HG03039 (cell line): Measurements from ENCODE around the gene TSPAN2.

ENCODE experiments used
- ATAC-seq: cut with Tn5 transposase; IDR thresholded peaks from one replicate; pipeline ENCODE4 v1.9.1; 2021; ENCODE audit warnings: mild to moderate bottlenecking, moderate library complexity; ENCODE audit not compliant: unreplicated experiment

TSPAN2 gene

GRCh38 chr1:115114308-115114707, 25.0 kb upstream of the TSPAN2 start:
- ATAC-seq = no peak

GRCh38 chr1:115113766-115114165, 24.5 kb upstream of the TSPAN2 start:
- no peak for ATAC-seq

DNA sequence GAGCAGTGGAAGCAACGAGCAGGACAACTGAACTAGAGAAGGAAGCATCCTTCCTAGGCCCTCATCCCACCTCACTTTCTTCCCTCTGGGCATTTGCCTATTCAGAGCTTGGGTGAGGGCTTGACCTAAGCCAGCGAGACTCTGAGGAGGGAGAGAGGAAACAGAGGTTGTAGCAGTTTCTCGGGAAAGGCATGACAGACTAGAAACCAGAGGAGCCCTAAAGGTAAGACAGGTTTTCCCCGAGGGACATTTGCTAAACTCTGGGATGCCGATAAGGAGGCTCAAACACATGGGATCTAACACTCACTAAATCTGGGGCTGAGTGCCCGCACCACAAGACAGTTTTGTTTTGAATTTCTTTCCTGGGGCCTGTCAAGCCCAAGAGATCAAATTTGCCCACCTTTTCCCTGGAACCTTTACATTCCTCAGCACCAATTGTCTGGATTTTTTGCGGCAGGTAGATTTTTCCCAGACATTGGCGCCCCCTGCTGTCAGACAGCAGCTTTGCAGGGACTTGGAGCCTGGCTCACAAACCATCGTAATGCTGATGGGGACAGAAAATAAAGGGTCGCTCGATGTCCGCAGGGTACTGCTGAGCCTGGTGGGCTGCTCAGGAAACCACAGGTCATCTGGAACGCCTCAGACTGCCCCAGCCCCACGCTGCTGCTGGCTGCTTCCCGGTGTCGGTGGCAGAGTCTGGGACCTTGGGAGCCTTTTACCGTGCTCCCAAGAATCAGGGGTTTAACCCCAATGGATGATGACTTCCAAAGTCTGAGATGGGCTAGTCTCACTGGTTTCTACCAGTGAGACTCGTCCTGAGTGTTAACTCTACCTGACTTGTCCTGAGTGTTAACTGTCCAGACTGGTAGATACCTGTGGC, 23.4 kb upstream of the TSPAN2 start:
- ATAC-seq = no peak

DNA sequence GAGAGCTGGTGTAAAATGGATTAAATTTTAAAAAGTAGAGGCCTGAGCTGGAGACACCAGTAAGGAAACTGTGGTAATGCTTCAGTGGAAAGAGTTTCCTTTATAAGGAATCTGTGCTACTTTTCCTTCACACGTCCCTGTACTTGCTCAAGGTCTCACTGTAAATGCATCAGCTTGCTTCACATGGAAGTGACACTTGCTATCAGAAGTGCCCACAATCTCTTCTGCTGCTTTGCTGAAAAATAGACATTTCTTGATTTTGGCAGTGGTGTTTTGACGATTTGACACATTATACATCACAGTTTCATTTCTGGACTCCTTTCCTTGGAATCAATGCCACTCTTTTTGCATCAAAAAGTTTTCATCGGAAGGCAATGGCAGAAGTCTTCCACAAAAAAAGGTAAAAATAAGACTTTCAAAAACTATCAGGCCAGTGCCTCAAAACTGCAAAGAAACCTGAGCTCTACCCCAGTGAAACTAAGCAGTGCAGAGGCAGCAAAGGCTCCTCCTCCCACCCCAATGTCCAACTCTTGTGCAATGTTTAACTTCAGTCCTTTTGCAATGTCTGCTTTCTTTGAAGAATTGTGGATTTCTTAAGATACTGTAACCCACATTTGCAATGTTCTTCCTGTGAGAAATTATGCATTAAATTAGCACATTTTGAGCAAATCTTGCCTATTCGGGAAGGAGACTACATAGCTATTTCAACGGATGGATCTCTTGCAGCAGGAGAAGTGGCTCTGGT, 18.4 kb upstream of the TSPAN2 start:
- ATAC-seq = no peak

DNA sequence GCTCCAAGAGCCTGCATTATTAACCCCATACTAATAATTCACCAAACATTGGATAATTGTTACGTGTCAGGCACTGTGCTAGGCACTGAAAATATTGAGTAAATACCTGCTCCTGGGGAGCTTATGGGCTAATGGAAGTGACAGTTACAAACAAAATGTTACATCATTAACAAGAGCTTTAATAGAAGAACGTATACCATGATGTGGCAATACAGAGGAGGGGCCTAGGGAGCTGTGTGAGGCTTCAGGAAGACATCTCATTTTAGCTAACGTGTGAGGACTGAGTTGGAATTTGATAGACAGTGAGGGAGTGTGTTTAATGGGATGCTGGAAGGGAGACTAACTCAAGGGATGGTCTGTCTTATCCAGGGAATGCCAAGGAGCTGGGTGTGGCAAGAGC, 16.5 kb upstream of the TSPAN2 start:
- no peak for ATAC-seq

GRCh38 chr1:115099693-115100050, 10.4 kb upstream of the TSPAN2 start:
- no peak for ATAC-seq

GRCh38 chr1:115098979-115099692, 9.8 kb upstream of the TSPAN2 start:
- peak; percentile 80 for ATAC-seq

GRCh38 chr1:115092175-115092574, 2.9 kb upstream of the TSPAN2 start:
- no peak for ATAC-seq

- no peak for ATAC-seq
Measured at GRCh38 chr1:115091572-115091971, 2.3 kb upstream of the TSPAN2 start.

DNA sequence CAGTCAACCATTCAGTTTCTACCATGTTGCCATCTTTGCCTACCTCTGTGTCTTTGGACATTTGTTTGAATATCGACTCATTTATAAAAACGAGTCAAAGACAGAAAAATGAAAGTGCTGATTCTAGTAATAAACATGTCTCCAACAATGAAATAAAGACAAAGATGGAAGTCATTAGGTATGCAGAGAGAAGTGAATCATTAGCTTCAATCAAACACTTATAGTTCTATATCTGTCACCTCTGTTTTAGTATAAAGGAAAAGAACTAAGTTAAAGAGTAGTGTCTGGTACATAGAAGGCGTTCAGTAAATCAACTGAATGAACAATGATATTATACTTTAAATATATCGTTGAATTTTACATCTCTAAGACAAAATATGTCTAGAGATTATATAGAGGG, 1.7 kb upstream of the TSPAN2 start:
- no peak for ATAC-seq

DNA sequence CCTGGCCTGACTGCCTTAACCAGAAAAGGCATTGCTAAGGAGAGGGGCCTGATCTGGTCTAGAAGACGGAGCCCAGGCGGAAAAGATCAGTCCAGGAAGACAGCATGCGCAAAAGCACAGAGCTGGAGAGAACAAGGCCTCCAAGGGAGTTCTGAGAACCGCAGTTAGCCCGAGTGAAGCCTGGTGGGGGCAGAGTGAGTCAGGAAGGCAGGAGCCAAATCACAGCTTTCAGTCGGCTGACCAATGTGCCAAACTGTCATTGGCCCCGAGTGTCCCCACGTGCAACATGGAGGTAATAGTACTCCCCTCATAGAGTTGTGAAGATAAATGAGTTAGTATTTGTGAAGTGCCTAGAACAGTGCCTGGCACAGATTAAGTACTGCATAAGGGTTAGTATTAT, 1.2 kb upstream of the TSPAN2 start:
- no peak for ATAC-seq

DNA sequence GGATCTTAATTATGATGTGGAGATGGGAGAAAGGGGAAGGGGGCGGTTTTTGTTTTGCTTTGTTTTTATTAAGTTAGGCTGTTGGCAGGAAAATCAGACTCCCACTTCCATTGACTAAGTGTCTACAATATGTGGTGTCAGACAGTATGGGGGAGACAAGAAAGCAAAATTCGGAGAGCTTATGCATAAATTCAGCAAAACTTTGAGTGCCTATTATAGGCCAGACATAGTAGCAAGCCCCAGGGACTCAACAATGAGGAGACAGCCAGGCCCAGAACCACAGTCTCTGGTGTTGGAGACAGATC, 835 bp upstream of the TSPAN2 start:
- no peak for ATAC-seq

- no peak for ATAC-seq
Measured at GRCh38 chr1:115088871-115089419, 358 bp downstream of the TSPAN2 start.

- no peak for ATAC-seq
Measured at GRCh38 chr1:115088115-115088778, 1.1 kb downstream of the TSPAN2 start.

- no peak for ATAC-seq
Measured at GRCh38 chr1:115086176-115086830, 3.0 kb downstream of the TSPAN2 start.

- ATAC-seq = no peak
Measured at GRCh38 chr1:115084902-115085511, 4.3 kb downstream of the TSPAN2 start.

DNA sequence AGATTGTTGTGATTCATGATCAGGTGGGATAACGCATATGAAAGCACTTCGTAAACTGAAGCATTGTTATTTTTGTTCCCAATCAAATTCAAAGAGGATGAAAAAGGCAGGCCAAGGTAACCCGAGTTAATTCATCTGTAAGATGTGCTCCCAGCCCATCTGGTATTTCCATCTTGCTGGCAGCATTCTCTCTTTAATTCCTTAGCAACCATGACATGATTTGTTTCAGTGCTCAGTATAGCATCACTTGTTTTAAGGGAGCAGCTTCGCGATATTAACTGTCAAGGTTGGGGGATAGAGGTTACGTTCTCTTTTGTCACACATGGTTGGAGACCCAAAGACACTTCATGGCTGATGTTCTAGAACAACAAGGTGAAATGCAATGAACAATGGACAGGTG, 6.4 kb downstream of the TSPAN2 start:
- no peak for ATAC-seq

GRCh38 chr1:115078708-115079107, 10.6 kb downstream of the TSPAN2 start:
- ATAC-seq = no peak

DNA sequence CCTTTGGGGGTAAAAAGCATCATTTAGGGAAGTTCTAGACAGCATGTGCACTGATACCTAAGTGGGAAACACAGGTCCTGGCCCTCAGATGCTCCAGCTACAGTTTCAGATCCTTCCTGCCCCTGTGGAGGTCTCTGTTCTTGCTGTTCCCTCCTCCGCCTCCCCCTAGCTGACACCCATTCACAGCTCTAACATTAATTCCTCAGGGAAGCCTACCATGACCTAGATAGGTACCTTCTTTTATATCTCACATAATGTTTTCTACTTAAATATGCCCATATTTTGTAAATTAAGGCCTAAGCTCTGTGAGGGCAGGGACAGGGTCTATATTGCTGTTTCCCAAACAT, 11.3 kb downstream of the TSPAN2 start:
- no peak for ATAC-seq

- no peak for ATAC-seq
Measured at GRCh38 chr1:115077286-115077983, 11.9 kb downstream of the TSPAN2 start.
